Measurements from ENCODE around the gene TMEM135.

DNA sequence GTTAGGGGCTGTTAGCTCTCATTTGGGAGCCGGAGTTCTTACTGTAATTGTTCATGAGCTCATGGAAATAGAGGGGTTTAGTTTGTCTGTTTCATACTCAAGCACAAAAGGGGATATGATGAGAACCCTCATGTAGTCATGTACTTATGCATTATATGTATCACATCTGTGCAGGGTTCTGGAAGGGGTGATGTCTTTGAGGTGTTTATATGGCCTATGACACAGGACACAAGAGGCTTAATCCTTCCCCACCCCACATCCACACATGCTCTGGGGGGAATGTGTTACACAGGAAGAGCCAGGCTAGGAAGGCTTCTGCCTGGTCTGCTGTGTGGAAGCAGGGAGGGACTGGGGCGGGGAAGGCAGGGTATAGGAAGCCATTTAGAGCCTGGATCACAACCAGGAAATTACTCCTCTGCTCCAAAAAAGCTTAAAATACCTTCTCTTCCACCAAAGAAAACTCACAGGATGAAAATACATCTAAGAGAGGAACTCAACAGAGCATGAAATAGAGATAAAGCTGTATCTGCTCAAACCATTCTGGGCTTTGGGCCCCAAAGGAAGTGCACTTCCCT, 316.1 kb downstream of the TMEM135 start:
- TF ChIP-seq, protein P1, sequence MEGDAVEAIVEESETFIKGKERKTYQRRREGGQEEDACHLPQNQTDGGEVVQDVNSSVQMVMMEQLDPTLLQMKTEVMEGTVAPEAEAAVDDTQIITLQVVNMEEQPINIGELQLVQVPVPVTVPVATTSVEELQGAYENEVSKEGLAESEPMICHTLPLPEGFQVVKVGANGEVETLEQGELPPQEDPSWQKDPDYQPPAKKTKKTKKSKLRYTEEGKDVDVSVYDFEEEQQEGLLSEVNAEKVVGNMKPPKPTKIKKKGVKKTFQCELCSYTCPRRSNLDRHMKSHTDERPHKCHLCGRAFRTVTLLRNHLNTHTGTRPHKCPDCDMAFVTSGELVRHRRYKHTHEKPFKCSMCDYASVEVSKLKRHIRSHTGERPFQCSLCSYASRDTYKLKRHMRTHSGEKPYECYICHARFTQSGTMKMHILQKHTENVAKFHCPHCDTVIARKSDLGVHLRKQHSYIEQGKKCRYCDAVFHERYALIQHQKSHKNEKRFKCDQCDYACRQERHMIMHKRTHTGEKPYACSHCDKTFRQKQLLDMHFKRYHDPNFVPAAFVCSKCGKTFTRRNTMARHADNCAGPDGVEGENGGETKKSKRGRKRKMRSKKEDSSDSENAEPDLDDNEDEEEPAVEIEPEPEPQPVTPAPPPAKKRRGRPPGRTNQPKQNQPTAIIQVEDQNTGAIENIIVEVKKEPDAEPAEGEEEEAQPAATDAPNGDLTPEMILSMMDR (IDR thresholded peaks at IDR 0.05), result no peak
- TF ChIP-seq POLR2A (IDR thresholded peaks at IDR 0.05), result no peak
